GM12878 (cell line): ENCODE measurements around the gene ACAP2. TPM values are rescaled to one million over a fixed set of nuclear protein-coding genes. Genes with fewer than 3 reads are reported as not detected.

Experiments
- BHLHE40 ChIP-seq, 2 experiments: fragments of 450-650 bp in 1 of 2; IDR thresholded peaks; 2 replicates each; pipeline ENCODE4 v1.6.1; 2011 to 2017; ENCODE audit warnings: low read depth in 2 of 2, borderline replicate concordance in 1 of 2, improper control_type of control experiment in 1 of 2, low read length in 1 of 2, mild to moderate bottlenecking in 1 of 2
- CBX5 ChIP-seq: sonication (generic); IDR thresholded peaks from 2 replicates; pipeline ENCODE4 v1.6.1; 2016; ENCODE audit warnings: low read depth, moderate library complexity, mild to moderate bottlenecking, inconsistent platforms
- CHD2 ChIP-seq: IDR thresholded peaks from 2 replicates; pipeline ENCODE4 v1.6.1; 2011; ENCODE audit warnings: low read depth, low read length, improper control_type of control experiment, borderline replicate concordance
- CREM ChIP-seq: IDR thresholded peaks from 2 replicates; pipeline ENCODE4 v1.6.1; 2014; ENCODE audit warnings: antibody characterized with exemption, low read depth
- EZH2 ChIP-seq: IDR thresholded peaks from 2 replicates; pipeline ENCODE4 v1.6.1; 2012; ENCODE audit warnings: low read depth, mild to moderate bottlenecking, control low read depth, inconsistent platforms, low read length, borderline replicate concordance; ENCODE audit not compliant: control insufficient read depth
- FOS ChIP-seq: IDR thresholded peaks from 3 replicates; pipeline ENCODE4 v1.6.1; 2011; ENCODE audit warnings: borderline replicate concordance; ENCODE audit not compliant: insufficient read length; ENCODE audit errors: extremely low read depth
- IKZF2 ChIP-seq, 2 experiments: fragments of 450-650 bp; IDR thresholded peaks; 2 replicates each; pipeline ENCODE4 v1.6.1; 2017; ENCODE audit warnings: mild to moderate bottlenecking in 2 of 2, moderate library complexity in 2 of 2
- JUND ChIP-seq: IDR thresholded peaks from 2 replicates; pipeline ENCODE4 v1.6.1; 2012; ENCODE audit warnings: low read depth, mild to moderate bottlenecking, low read length, improper control_type of control experiment, moderate library complexity
- MLLT1 ChIP-seq: fragments of 450-650 bp; IDR thresholded peaks from 2 replicates; pipeline ENCODE4 v1.6.1; 2016; ENCODE audit warnings: mild to moderate bottlenecking
- POLR2AphosphoS2 ChIP-seq: IDR thresholded peaks from 2 replicates; pipeline ENCODE4 v1.6.1; 2011; ENCODE audit warnings: low read depth, mild to moderate bottlenecking, low read length, improper control_type of control experiment, moderate library complexity
- RELA ChIP-seq: fragments of 450-650 bp; IDR thresholded peaks from 2 replicates; pipeline ENCODE4 v1.8.0; 2014; ENCODE audit warnings: borderline replicate concordance; ENCODE audit not compliant: partially characterized antibody
- REST ChIP-seq: IDR thresholded peaks from 2 replicates; pipeline ENCODE4 v1.6.1; 2012; ENCODE audit warnings: mild to moderate bottlenecking, low read depth, low read length
- SPI1 ChIP-seq: IDR thresholded peaks from 2 replicates; pipeline ENCODE4 v1.6.1; 2011; ENCODE audit warnings: low read depth, mild to moderate bottlenecking, low read length, moderate library complexity, borderline replicate concordance; ENCODE audit not compliant: insufficient read depth
- SRF ChIP-seq, 2 experiments: IDR thresholded peaks; 2 replicates each; pipeline ENCODE4 v1.6.1; 2011; ENCODE audit warnings: low read depth in 2 of 2, low read length in 2 of 2, mild to moderate bottlenecking in 1 of 2, moderate library complexity in 1 of 2
- SUZ12 ChIP-seq: fragments of 200-600 bp; sonication (generic); IDR thresholded peaks from one replicate; pipeline ENCODE4 v1.6.1; 2018; ENCODE audit warnings: antibody characterized with exemption, mild to moderate bottlenecking; ENCODE audit not compliant: unreplicated experiment
- ZBTB4 ChIP-seq: fragments of 450-650 bp; formaldehyde crosslinking; IDR thresholded peaks from 2 replicates; pipeline ENCODE4 v1.4.0; 2022; ENCODE audit warnings: mild to moderate bottlenecking, moderate library complexity
- ZNF24 ChIP-seq: fragments of 450-650 bp; IDR thresholded peaks from 2 replicates; pipeline ENCODE4 v1.6.1; 2017; ENCODE audit warnings: antibody characterized with exemption, mild to moderate bottlenecking
- polyA plus RNA-seq, 11 experiments: library from polyadenylated mRNA; depleted of rRNA in 4 of 11; unstranded in 6 of 11; stranded (reverse) in 5 of 11; fragments of >200 nt; fragmentation: Nextera tagmentation in 4 of 11; fragmentation: Illumina TruSeq in 1 of 11; extraction: Ambion mirVana in 4 of 11; extraction: Trizol in 1 of 11; gene quantifications; 1 replicate in 1 of 11; 2 replicates in 10 of 11; pipeline versions ENCODE4 v1.2.1 to v1.2.3, GENCODE V29; 2011 to 2016; ENCODE audit warnings: inconsistent platforms in 2 of 11, missing spikeins in 2 of 11, low read depth in 1 of 11
- total RNA-seq, 4 experiments: library from RNA; depleted of rRNA in 3 of 4; stranded (reverse); fragments of >200 nt in 3 of 4; fragmentation: Illumina TruSeq in 1 of 4; extraction: Trizol in 1 of 4; gene quantifications; 2 replicates each; pipeline versions ENCODE4 v1.2.1 to v1.2.3, GENCODE V29; 2013 to 2021

The ACAP2 gene
- total and polyA plus RNA-seq, 10 of the 15 experiments (the other 5 are each of a cell fraction or from before 2014, with no cell fraction given): 7.1 to 53.8 (median 35.7) TPM

- TF ChIP-seq CREM (0 out of 2 replicates have a peak, but pooled peaks have one; percentile 50), IKZF2 (IDR thresholded peaks at IDR 0.05) (peak; percentile 91 to 93), SRF (IDR thresholded peaks at IDR 0.05; ENCODE audit: low read depth in 2 of 2, low read length in 2 of 2) (0 out of 4 replicates have a peak, but pooled peaks of 1 of the 2 experiments have one; percentile 3), ZBTB4 (CRISPR knock-in tag) (no peak), MLLT1 (peak; percentile 20; the same call in 1 of the 2 replicates), FOS (no peak), SPI1 (0 out of 2 replicates have a peak, but pooled peaks have one; percentile 8), RELA (peak; percentile 20), EZH2 (no peak), POLR2AphosphoS2 (no peak), BHLHE40 (IDR thresholded peaks at IDR 0.05; ENCODE audit: borderline replicate concordance in 1 of 2, low read depth in 2 of 2, low read length in 1 of 2) (peak; percentile 83 to 94), CHD2 (peak; percentile 31), REST (0 out of 2 replicates have a peak, but pooled peaks have one; percentile 20), ZNF24 (no peak; the same call in 1 of the 2 replicates), SUZ12 (no peak), JUND (no peak), CBX5 (0 out of 2 replicates have a peak, but pooled peaks have one; percentile 34)
These were observed 183.1 kb downstream of the ACAP2 start (continued) for GRCh38 chr3:195259475-195260279.
